Trophoblast cell (in vitro differentiated cells and primary cell): ENCODE data around the gene CATSPER1.

ENCODE experiments used
- DNase-seq, 2 donors: peaks; one replicate each; pipeline ENCODE4 v3.0.0-alpha.2; 2016
- H2AFZ ChIP-seq: 2 replicates; pipeline ENCODE4 v1.6.1; 2013; ENCODE audit warnings: low read length, moderate library complexity, mild to moderate bottlenecking; ENCODE audit not compliant: insufficient read depth, poor library complexity
- H2AK5ac ChIP-seq: 2 replicates; pipeline ENCODE4 v1.6.1; 2013; ENCODE audit warnings: mild to moderate bottlenecking, low read length
- H2BK120ac ChIP-seq: 2 replicates; pipeline ENCODE4 v1.6.1; 2013; ENCODE audit warnings: low read length, mild to moderate bottlenecking, moderate library complexity; ENCODE audit not compliant: insufficient read depth, poor library complexity
- H2BK12ac ChIP-seq: 2 replicates; pipeline ENCODE4 v1.6.1; 2013; ENCODE audit warnings: mild to moderate bottlenecking, low read length, moderate library complexity
- H2BK5ac ChIP-seq: 2 replicates; pipeline ENCODE4 v1.6.1; 2013; ENCODE audit warnings: low read length, low read depth, moderate library complexity, mild to moderate bottlenecking; ENCODE audit not compliant: poor library complexity
- H3K14ac ChIP-seq: 2 replicates; pipeline ENCODE4 v1.6.1; 2013; ENCODE audit warnings: mild to moderate bottlenecking, low read length
- H3K18ac ChIP-seq: 2 replicates; pipeline ENCODE4 v1.6.1; 2013; ENCODE audit warnings: mild to moderate bottlenecking, low read length
- H3K23ac ChIP-seq: 2 replicates; pipeline ENCODE4 v1.6.1; 2013; ENCODE audit warnings: low read length
- H3K27ac ChIP-seq: 2 replicates; pipeline ENCODE4 v1.5.1; 2013; ENCODE audit warnings: low read depth, mild to moderate bottlenecking, inconsistent platforms, low read length, moderate library complexity
- H3K27me3 ChIP-seq: 2 replicates; pipeline ENCODE4 v1.6.1; 2013; ENCODE audit warnings: inconsistent platforms, mild to moderate bottlenecking, low read length, moderate library complexity; ENCODE audit not compliant: insufficient read depth
- H3K36me3 ChIP-seq, 2 experiments: 1 replicate in 1 of 2; 2 replicates in 1 of 2; pipeline ENCODE4 v1.6.1; 2013; ENCODE audit warnings: low read length in 2 of 2, mild to moderate bottlenecking in 2 of 2, moderate library complexity in 1 of 2; ENCODE audit not compliant: insufficient read depth in 2 of 2, control insufficient read depth in 1 of 2
- H3K4ac ChIP-seq: 2 replicates; pipeline ENCODE4 v1.6.1; 2013; ENCODE audit warnings: low read depth, mild to moderate bottlenecking, low read length, moderate library complexity
- H3K4me1 ChIP-seq, 2 experiments: 1 replicate in 1 of 2; 2 replicates in 1 of 2; pipeline ENCODE4 v1.6.1; 2013; ENCODE audit warnings: low read length in 2 of 2, mild to moderate bottlenecking in 2 of 2, moderate library complexity in 1 of 2; ENCODE audit not compliant: insufficient read depth in 2 of 2, control insufficient read depth in 1 of 2
- H3K4me2 ChIP-seq: 2 replicates; pipeline ENCODE4 v1.6.1; 2013; ENCODE audit warnings: inconsistent platforms, mild to moderate bottlenecking, low read length, moderate library complexity
- H3K4me3 ChIP-seq: 2 replicates; pipeline ENCODE4 v1.5.1; 2013; ENCODE audit warnings: mild to moderate bottlenecking, low read depth, low read length, inconsistent platforms
- H3K79me1 ChIP-seq: one replicate; pipeline ENCODE4 v1.6.1; 2013; ENCODE audit warnings: low read length
- H3K79me2 ChIP-seq: 2 replicates; pipeline ENCODE4 v1.6.1; 2013; ENCODE audit warnings: low read length, mild to moderate bottlenecking; ENCODE audit not compliant: control insufficient read depth, insufficient read depth, poor library complexity
- H3K9ac ChIP-seq: 2 replicates; pipeline ENCODE4 v1.6.1; 2013; ENCODE audit warnings: mild to moderate bottlenecking, low read length
- H3K9me3 ChIP-seq: 2 replicates; pipeline ENCODE4 v1.6.1; 2013; ENCODE audit warnings: low read depth, mild to moderate bottlenecking, control low read depth, inconsistent platforms, low read length; ENCODE audit not compliant: insufficient read depth
- H4K12ac ChIP-seq: 2 replicates; pipeline ENCODE4 v1.6.1; 2013; ENCODE audit warnings: low read depth, mild to moderate bottlenecking, low read length, moderate library complexity
- H4K8ac ChIP-seq: 2 replicates; pipeline ENCODE4 v1.6.1; 2013; ENCODE audit warnings: low read depth, mild to moderate bottlenecking, low read length, moderate library complexity
- H4K91ac ChIP-seq: one replicate; pipeline ENCODE4 v1.6.1; 2013; ENCODE audit warnings: low read depth, mild to moderate bottlenecking, low read length, moderate library complexity
- WGBS: extraction: QIAGEN DNeasy Blood & Tissue Kit; methylation state at CpG from one replicate; pipeline ENCODE4 v1.1.7; 2013; ENCODE audit warnings: missing lambda C conversion rate; ENCODE audit not compliant: insufficient read length, insufficient coverage; ENCODE audit errors: extremely low coverage; 5-methylcytosine and 5-hydroxymethylcytosine counted together

Gene CATSPER1

GRCh38 chr11:65973439-65974110 lies 52.7 kb downstream of the CATSPER1 start:
- no peaks in the 10 kb centered on the region for H3K4me1 ChIP-seq
- H3K79me2 ChIP-seq = no peaks in the 10 kb centered on the region
- no peak overlapping the region for H3K4me3 ChIP-seq
- no peak overlapping the region for H4K8ac ChIP-seq
- H3K27me3 ChIP-seq = no peaks in the 10 kb centered on the region
- no CpG with 5 or more reads among the region's 13 CpGs for WGBS
- DNase-seq = no peak
- H2BK120ac ChIP-seq = no peak overlapping the region
- H2BK5ac ChIP-seq = no peak overlapping the region
- H3K9me3 ChIP-seq = no peaks in the 10 kb centered on the region
- no peak overlapping the region for H3K14ac ChIP-seq
- no peak overlapping the region for H3K9ac ChIP-seq
- no peak overlapping the region for H3K23ac ChIP-seq
- H3K36me3 ChIP-seq = peaks cover 54 to 59% of the 10 kb centered on the region in 2 experiments
- H3K4ac ChIP-seq = no peak overlapping the region
- H2AK5ac ChIP-seq = no peak overlapping the region
- no peak overlapping the region for H3K27ac ChIP-seq
- H3K79me1 ChIP-seq = no peaks in the 10 kb centered on the region
- H3K4me2 ChIP-seq = no peak overlapping the region
- H2BK12ac ChIP-seq = no peak overlapping the region
- H3K18ac ChIP-seq = no peak overlapping the region
- no peak overlapping the region for H4K91ac ChIP-seq
- H4K12ac ChIP-seq = no peak overlapping the region
- H2AFZ ChIP-seq = no peak overlapping the region

DNA sequence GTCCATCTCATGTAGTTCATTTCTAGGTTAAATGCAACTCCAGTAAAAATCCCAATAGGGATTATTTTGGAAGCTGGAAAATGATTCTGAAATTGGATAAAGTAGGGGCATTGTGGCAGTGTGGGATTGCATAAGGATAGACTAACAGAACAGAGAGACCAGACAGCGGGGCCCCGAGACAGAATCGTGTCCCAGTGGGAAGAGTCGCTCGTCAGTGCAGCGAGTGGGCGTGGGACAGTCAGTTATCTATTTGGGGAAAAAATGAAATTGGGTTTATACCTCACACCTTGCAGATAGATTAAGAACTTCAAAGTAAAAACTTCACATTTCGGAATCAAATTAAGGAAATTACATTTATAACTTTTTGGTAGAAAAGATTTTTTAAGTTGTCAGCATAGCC lies 54.2 kb downstream of the CATSPER1 start:
- no peak overlapping the region for H3K4me3 ChIP-seq
- H3K79me1 ChIP-seq = no peaks in the 10 kb centered on the region
- no peak overlapping the region for H3K27ac ChIP-seq
- no peak overlapping the region for H2BK5ac ChIP-seq
- no peaks in the 10 kb centered on the region for H3K27me3 ChIP-seq
- H3K79me2 ChIP-seq = no peaks in the 10 kb centered on the region
- no peak for DNase-seq
- H2AFZ ChIP-seq = no peak overlapping the region
- H3K14ac ChIP-seq = no peak overlapping the region
- WGBS = no CpG with 5 or more reads among the region's 8 CpGs
- no peak overlapping the region for H4K8ac ChIP-seq
- no peak overlapping the region for H2BK120ac ChIP-seq
- H3K23ac ChIP-seq = no peak overlapping the region
- no peak overlapping the region for H3K18ac ChIP-seq
- no peaks in the 10 kb centered on the region for H3K9me3 ChIP-seq
- no peak overlapping the region for H2BK12ac ChIP-seq
- peaks cover 51 to 59% of the 10 kb centered on the region in 2 experiments for H3K36me3 ChIP-seq
- H4K91ac ChIP-seq = no peak overlapping the region
- H4K12ac ChIP-seq = no peak overlapping the region
- H3K4me2 ChIP-seq = no peak overlapping the region
- no peaks in the 10 kb centered on the region for H3K4me1 ChIP-seq
- H2AK5ac ChIP-seq = no peak overlapping the region
- H3K4ac ChIP-seq = no peak overlapping the region
- no peak overlapping the region for H3K9ac ChIP-seq

DNA sequence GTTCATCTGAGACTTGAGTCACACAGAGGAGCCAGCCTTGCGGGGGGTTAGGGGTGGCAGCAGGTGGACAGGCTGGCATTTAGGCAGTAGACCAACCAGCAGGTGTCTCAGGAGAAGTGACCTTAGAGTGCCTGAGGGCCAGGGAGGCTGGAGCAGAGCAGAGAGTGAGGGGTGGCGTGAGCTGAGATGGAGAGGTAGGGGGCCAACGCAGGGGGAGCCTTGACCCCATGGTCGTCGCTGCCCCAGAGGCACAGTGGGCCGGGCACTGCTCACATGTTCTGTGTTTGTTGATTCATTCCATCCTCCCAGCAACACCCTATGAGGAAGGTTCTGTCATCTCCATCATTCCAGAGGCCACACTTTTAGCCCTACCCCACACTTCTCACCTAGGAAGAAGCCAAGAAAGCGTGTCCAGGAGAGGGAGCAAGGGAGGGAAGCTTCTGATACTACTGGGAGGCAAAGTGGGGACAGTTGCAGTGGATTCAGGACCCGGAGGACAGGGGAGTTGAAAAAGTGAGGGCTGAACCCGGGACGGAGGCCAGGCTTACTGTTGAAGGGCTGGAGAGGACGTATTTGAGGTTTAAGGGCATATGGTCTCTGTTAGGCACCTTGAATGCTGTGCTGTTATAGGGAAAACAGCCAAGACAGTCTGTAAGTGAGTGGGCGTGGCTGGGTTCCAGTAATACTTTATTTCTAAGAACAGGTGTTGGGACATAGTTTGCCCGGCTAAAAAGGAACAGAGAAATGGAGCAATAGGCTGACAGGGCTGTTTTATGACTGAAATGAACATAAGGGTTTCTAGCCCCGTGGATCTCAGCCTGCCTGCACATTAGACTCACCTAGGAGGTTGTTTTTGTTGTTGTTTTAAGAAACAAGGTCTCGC lies 57.4 kb downstream of the CATSPER1 start:
- Histone ChIP-seq H3K9ac (no peak overlapping the region), H4K8ac (no peak overlapping the region), H3K4me3 (no peak overlapping the region), H3K27me3 (no peaks in the 10 kb centered on the region), H4K12ac (no peak overlapping the region), H3K4ac (no peak overlapping the region), H2BK5ac (no peak overlapping the region), H3K4me1 (no peaks in the 10 kb centered on the region), H3K23ac (no peak overlapping the region), H2BK120ac (no peak overlapping the region), H2BK12ac (no peak overlapping the region), H3K36me3 (peaks cover 65 to 73% of the 10 kb centered on the region in 2 experiments), H3K27ac (no peak overlapping the region), H3K14ac (no peak overlapping the region), H3K18ac (no peak overlapping the region), H3K4me2 (no peak overlapping the region), H3K9me3 (no peaks in the 10 kb centered on the region), H2AFZ (no peak overlapping the region), H3K79me1 (no peaks in the 10 kb centered on the region), H4K91ac (no peak overlapping the region), H2AK5ac (no peak overlapping the region), H3K79me2 (no peaks in the 10 kb centered on the region)
- peak; percentile 28 to 37 for DNase-seq
- no CpG with 5 or more reads among the region's 15 CpGs for WGBS

DNA sequence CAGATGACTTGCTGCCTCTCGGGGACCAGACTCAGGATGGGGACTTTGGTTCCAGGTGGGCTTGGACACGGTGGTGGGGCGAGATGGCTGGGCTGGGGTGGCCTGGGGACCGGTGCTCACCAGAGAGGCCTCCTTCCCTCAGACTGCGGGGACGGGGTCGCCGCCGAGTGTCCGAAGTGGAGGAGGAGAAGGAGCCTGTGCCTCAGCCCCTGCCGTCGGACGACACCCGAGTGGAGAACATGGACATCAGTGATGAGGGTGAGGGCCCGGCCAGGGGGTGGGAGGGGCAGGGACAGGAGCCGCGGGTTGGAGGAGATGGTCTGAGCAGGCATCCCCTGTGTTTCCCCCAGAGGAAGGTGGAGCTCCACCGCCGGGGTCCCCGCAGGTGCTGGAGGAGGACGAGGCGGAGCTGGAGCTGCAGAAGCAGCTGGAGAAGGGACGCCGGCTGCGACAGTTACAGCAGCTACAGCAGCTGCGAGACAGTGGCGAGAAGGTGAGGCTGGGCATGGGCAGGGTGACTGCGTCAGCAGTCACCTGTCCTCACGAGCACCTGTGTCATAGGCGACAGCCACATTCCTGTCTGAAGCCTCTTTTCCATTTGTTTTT lies 58.8 kb downstream of the CATSPER1 start:
- Histone ChIP-seq H3K4me2 (no peak overlapping the region), H3K79me2 (peaks cover 5% of the 10 kb centered on the region), H3K18ac (no peak overlapping the region), H2AK5ac (no peak overlapping the region), H4K12ac (no peak overlapping the region), H2AFZ (no peak overlapping the region), H4K8ac (no peak overlapping the region), H3K27ac (no peak overlapping the region), H2BK120ac (no peak overlapping the region), H3K79me1 (no peaks in the 10 kb centered on the region), H2BK5ac (no peak overlapping the region), H3K27me3 (no peaks in the 10 kb centered on the region), H3K14ac (no peak overlapping the region), H3K9ac (no peak overlapping the region), H3K36me3 (peaks cover 60 to 65% of the 10 kb centered on the region in 2 experiments), H3K4me1 (peaks cover 3 to 5% of the 10 kb centered on the region in 2 experiments), H3K4ac (no peak overlapping the region), H4K91ac (no peak overlapping the region), H2BK12ac (no peak overlapping the region), H3K4me3 (no peak overlapping the region), H3K23ac (no peak overlapping the region), H3K9me3 (no peaks in the 10 kb centered on the region)
- DNase-seq = no peak
- no CpG with 5 or more reads among the region's 30 CpGs for WGBS
